HepG2 (cell line): ENCODE results near the gene CRIM1. TPM values are rescaled to one million over a fixed set of nuclear protein-coding genes. Genes with fewer than 3 reads are reported as not detected.
A peak's percentile ranks its signal among the peaks of the same experiment; 100 is the strongest.

Source experiments
- ARNT2 ChIP-seq: sonication (generic); formaldehyde crosslinking; IDR thresholded peaks from 2 replicates; pipeline ENCODE4 v1.8.0; 2022; ENCODE audit warnings: mild to moderate bottlenecking, low read depth, missing genetic modification reagents, moderate library complexity
- BRD4 ChIP-seq: sonication (generic); formaldehyde crosslinking; IDR thresholded peaks from 2 replicates; pipeline ENCODE4 v1.4.0; 2020; ENCODE audit warnings: missing genetic modification reagents
- CEBPG ChIP-seq: IDR thresholded peaks from 2 replicates; pipeline ENCODE4 v1.6.1; 2016
- HDAC1 ChIP-seq: sonication (generic); formaldehyde crosslinking; IDR thresholded peaks from 2 replicates; pipeline ENCODE4 v1.5.1; 2020; ENCODE audit warnings: mild to moderate bottlenecking, missing genetic modification reagents
- HES4 ChIP-seq: sonication (generic); formaldehyde crosslinking; IDR thresholded peaks from 2 replicates; pipeline ENCODE4 v1.9.0; 2021; ENCODE audit warnings: mild to moderate bottlenecking, missing genetic modification reagents, borderline replicate concordance
- MAFF ChIP-seq: IDR thresholded peaks from 2 replicates; pipeline ENCODE4 v1.6.1; 2011; ENCODE audit warnings: low read depth, low read length, improper control_type of control experiment
- MTF2 ChIP-seq: sonication (generic); formaldehyde crosslinking; IDR thresholded peaks from 2 replicates; pipeline ENCODE4 v1.5.0; 2020; ENCODE audit warnings: missing genetic modification reagents, borderline replicate concordance
- PHF5A ChIP-seq: IDR thresholded peaks from one replicate; pipeline ENCODE4 v1.6.1; 2018; ENCODE audit warnings: low read depth, missing genetic modification reagents; ENCODE audit not compliant: unreplicated experiment
- SP4 ChIP-seq: sonication (generic); formaldehyde crosslinking; IDR thresholded peaks from 2 replicates; pipeline ENCODE4 v1.8.1; 2023; ENCODE audit warnings: mild to moderate bottlenecking, missing genetic modification reagents
- SP5 ChIP-seq: IDR thresholded peaks from 2 replicates; pipeline ENCODE4 v1.6.1; 2016; ENCODE audit warnings: low read depth, borderline replicate concordance
- ZFX ChIP-seq: sonication (generic); formaldehyde crosslinking; IDR thresholded peaks from 2 replicates; pipeline ENCODE4 v1.4.0; 2020; ENCODE audit warnings: mild to moderate bottlenecking, low read depth, missing genetic modification reagents, moderate library complexity
- ZMYM4 ChIP-seq: sonication (generic); formaldehyde crosslinking; IDR thresholded peaks from 2 replicates; pipeline ENCODE4 v1.8.1; 2023; ENCODE audit warnings: mild to moderate bottlenecking, missing genetic modification reagents
- ZNF160 ChIP-seq: sonication (generic); formaldehyde crosslinking; IDR thresholded peaks from 2 replicates; pipeline ENCODE4 v1.8.0; 2022; ENCODE audit warnings: mild to moderate bottlenecking, inconsistent platforms, missing genetic modification reagents
- ZNF24 ChIP-seq: fragments of 450-650 bp; IDR thresholded peaks from 2 replicates; pipeline ENCODE4 v1.6.1; 2017; ENCODE audit warnings: antibody characterized with exemption, mild to moderate bottlenecking
- ZNF432 ChIP-seq: sonication (generic); formaldehyde crosslinking; IDR thresholded peaks from 2 replicates; pipeline ENCODE4 v1.5.0; 2020; ENCODE audit warnings: missing genetic modification reagents, mild to moderate bottlenecking, borderline replicate concordance
- ZNF549 ChIP-seq: sonication (generic); formaldehyde crosslinking; IDR thresholded peaks from 2 replicates; pipeline ENCODE4 v1.5.0; 2020; ENCODE audit warnings: missing genetic modification reagents
- ZNF614 ChIP-seq: IDR thresholded peaks from 2 replicates; pipeline ENCODE4 v1.6.1; 2018; ENCODE audit warnings: missing biosample characterization, missing genetic modification reagents, inconsistent platforms, borderline replicate concordance
- ZNF747 ChIP-seq: sonication (generic); formaldehyde crosslinking; IDR thresholded peaks from 2 replicates; pipeline ENCODE4 v1.8.1; 2023; ENCODE audit warnings: missing genetic modification reagents, mild to moderate bottlenecking, borderline replicate concordance
- ZNF766 ChIP-seq: sonication (generic); formaldehyde crosslinking; IDR thresholded peaks from 2 replicates; pipeline ENCODE4 v1.5.0; 2020; ENCODE audit warnings: missing genetic modification reagents, borderline replicate concordance
- ZNF768 ChIP-seq: sonication (generic); formaldehyde crosslinking; IDR thresholded peaks from 2 replicates; pipeline ENCODE4 v1.4.0; 2020; ENCODE audit warnings: missing genetic modification reagents
- ZNF792 ChIP-seq: IDR thresholded peaks from 2 replicates; pipeline ENCODE4 v1.6.1; 2016
- polyA plus RNA-seq, 8 experiments: library from polyadenylated mRNA; depleted of rRNA in 3 of 8; stranded (reverse) in 7 of 8; unstranded in 1 of 8; fragments of >200 nt; fragmentation: Illumina TruSeq in 4 of 8; extraction: Trizol in 4 of 8; gene quantifications; 2 replicates each; pipeline versions ENCODE4 v1.2.1 to v1.2.3, GENCODE V29; 2011 to 2016; ENCODE audit warnings: low read depth in 4 of 8, missing spikeins in 1 of 8, mixed read lengths in 1 of 8; ENCODE audit not compliant: insufficient read depth in 1 of 8
- total RNA-seq, 5 experiments: library from RNA; depleted of rRNA; stranded (reverse); fragments of >200 nt; fragmentation: Illumina TruSeq; extraction: Trizol; gene quantifications; 2 replicates each; pipeline ENCODE4 v1.2.3, GENCODE V29; 2016; ENCODE audit warnings: low read depth in 1 of 5
- TF ChIP-seq, protein P1 (sequence below): sonication (generic); formaldehyde crosslinking; conservative IDR thresholded peaks from 2 replicates; pipeline ENCODE4 v1.4.0; 2020; ENCODE audit warnings: mild to moderate bottlenecking, missing genetic modification reagents, moderate library complexity
- TF ChIP-seq, protein P2 (sequence below): IDR thresholded peaks from 2 replicates; pipeline ENCODE4 v1.6.1; 2016; ENCODE audit warnings: missing compliant biosample characterization, missing genetic modification reagents, borderline replicate concordance
- TF ChIP-seq, protein P3 (sequence below): sonication (generic); formaldehyde crosslinking; IDR thresholded peaks from 2 replicates; pipeline ENCODE4 v1.4.0; 2020; ENCODE audit warnings: mild to moderate bottlenecking, missing genetic modification reagents
- TF ChIP-seq, protein P4 (sequence below): IDR thresholded peaks from 2 replicates; pipeline ENCODE4 v1.6.1; 2012; ENCODE audit warnings: inconsistent platforms
- TF ChIP-seq, protein P5 (sequence below): IDR thresholded peaks from 2 replicates; pipeline ENCODE4 v1.6.1; 2016; ENCODE audit warnings: missing genetic modification reagents, missing compliant biosample characterization

Gene CRIM1
- total and polyA plus RNA-seq, 2 of the 13 experiments (the other 11 are each of a cell fraction or from before 2014, with no cell fraction given), result 39.1 to 69.9 TPM

DNA sequence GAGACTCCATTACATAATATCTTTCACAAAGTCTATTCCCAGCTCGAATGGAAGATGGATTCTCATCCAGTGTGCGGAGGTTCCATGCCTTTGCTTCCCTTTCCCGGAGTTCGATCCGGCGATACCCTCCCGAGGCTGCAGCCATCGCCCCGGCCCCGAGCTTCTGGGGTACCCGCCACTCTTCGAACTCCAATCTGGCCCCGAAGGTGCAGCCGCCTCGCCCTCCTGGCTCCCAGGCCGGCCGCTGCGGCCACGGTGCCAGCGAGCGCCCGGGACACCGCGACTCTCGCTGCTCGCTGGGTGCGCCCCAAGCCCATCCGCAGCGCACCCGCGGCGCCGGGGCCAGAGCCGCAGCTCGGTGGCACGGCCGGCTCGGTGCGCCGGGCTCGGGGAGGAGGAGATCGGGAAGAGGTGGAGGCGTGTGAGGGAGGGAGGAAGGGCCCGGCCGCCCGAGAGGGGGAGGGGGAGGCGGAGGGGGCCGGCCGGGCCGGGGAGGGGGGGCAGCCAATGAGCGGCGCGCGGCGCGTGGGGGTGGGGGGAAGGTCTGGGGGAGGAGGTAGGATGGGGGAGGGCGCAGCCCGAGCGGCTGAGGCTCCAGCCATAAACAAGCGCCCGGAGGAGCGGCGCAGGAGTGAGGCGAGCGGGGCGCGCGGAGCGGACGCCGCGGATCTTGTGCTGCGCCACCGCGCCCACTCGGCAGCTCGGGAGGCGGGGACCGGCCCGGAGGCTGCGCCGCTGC, at the start of gene CRIM1 (continued):
- TF ChIP-seq, protein P1, sequence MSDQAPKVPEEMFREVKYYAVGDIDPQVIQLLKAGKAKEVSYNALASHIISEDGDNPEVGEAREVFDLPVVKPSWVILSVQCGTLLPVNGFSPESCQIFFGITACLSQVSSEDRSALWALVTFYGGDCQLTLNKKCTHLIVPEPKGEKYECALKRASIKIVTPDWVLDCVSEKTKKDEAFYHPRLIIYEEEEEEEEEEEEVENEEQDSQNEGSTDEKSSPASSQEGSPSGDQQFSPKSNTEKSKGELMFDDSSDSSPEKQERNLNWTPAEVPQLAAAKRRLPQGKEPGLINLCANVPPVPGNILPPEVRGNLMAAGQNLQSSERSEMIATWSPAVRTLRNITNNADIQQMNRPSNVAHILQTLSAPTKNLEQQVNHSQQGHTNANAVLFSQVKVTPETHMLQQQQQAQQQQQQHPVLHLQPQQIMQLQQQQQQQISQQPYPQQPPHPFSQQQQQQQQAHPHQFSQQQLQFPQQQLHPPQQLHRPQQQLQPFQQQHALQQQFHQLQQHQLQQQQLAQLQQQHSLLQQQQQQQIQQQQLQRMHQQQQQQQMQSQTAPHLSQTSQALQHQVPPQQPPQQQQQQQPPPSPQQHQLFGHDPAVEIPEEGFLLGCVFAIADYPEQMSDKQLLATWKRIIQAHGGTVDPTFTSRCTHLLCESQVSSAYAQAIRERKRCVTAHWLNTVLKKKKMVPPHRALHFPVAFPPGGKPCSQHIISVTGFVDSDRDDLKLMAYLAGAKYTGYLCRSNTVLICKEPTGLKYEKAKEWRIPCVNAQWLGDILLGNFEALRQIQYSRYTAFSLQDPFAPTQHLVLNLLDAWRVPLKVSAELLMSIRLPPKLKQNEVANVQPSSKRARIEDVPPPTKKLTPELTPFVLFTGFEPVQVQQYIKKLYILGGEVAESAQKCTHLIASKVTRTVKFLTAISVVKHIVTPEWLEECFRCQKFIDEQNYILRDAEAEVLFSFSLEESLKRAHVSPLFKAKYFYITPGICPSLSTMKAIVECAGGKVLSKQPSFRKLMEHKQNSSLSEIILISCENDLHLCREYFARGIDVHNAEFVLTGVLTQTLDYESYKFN, result peak; percentile 34; the same call in 1 of the 2 replicates
- peak; percentile 52; the same call in 1 of the 2 replicates for TF ChIP-seq ZNF768 (CRISPR knock-in tag)
- no peak for TF ChIP-seq MTF2 (CRISPR knock-in tag)
- no peak for TF ChIP-seq PHF5A (CRISPR knock-in tag)
- TF ChIP-seq ZNF432 (CRISPR knock-in tag), result no peak
- 0 out of 2 replicates have a peak, but pooled peaks have one; percentile 32 for TF ChIP-seq BRD4 (CRISPR knock-in tag)
- TF ChIP-seq ZNF766 (CRISPR knock-in tag), result peak; percentile 64; the same call in 1 of the 2 replicates
- no peak for TF ChIP-seq ZNF747
- peak; percentile 49; the same call in 1 of the 2 replicates for TF ChIP-seq ZNF792 (CRISPR knock-in tag)
- no peak for TF ChIP-seq ZNF24
- TF ChIP-seq ZNF160 (CRISPR knock-in tag), result peak; percentile 8; the same call in 1 of the 2 replicates
- TF ChIP-seq, protein P2, sequence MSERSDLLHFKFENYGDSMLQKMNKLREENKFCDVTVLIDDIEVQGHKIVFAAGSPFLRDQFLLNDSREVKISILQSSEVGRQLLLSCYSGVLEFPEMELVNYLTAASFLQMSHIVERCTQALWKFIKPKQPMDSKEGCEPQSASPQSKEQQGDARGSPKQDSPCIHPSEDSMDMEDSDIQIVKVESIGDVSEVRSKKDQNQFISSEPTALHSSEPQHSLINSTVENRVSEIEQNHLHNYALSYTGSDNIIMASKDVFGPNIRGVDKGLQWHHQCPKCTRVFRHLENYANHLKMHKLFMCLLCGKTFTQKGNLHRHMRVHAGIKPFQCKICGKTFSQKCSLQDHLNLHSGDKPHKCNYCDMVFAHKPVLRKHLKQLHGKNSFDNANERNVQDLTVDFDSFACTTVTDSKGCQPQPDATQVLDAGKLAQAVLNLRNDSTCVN, result no peak
- peak; percentile 65; the same call in 1 of the 2 replicates for TF ChIP-seq HES4 (CRISPR knock-in tag)
- TF ChIP-seq ZFX, result peak; percentile 81
- no peak for TF ChIP-seq MAFF
- TF ChIP-seq, protein P3, sequence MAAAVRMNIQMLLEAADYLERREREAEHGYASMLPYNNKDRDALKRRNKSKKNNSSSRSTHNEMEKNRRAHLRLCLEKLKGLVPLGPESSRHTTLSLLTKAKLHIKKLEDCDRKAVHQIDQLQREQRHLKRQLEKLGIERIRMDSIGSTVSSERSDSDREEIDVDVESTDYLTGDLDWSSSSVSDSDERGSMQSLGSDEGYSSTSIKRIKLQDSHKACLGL (CRISPR knock-in tag), result no peak
- TF ChIP-seq, protein P4, sequence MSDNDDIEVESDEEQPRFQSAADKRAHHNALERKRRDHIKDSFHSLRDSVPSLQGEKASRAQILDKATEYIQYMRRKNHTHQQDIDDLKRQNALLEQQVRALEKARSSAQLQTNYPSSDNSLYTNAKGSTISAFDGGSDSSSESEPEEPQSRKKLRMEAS, result peak; percentile 62; the same call in 1 of the 2 replicates
- peak; percentile 43 for TF ChIP-seq SP4 (CRISPR knock-in tag)
- TF ChIP-seq SP5 (CRISPR knock-in tag), result peak; percentile 38; the same call in 1 of the 2 replicates
- peak; percentile 74 for TF ChIP-seq ARNT2 (CRISPR knock-in tag)
- TF ChIP-seq CEBPG (CRISPR knock-in tag), result no peak
- TF ChIP-seq ZMYM4, result peak; percentile 64; the same call in 1 of the 2 replicates
- no peak for TF ChIP-seq ZNF549 (CRISPR knock-in tag)
- 0 out of 2 replicates have a peak, but pooled peaks have one; percentile 20 for TF ChIP-seq HDAC1 (CRISPR knock-in tag)
- TF ChIP-seq, protein P5, sequence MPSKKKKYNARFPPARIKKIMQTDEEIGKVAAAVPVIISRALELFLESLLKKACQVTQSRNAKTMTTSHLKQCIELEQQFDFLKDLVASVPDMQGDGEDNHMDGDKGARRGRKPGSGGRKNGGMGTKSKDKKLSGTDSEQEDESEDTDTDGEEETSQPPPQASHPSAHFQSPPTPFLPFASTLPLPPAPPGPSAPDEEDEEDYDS (CRISPR knock-in tag), result peak; percentile 76
- no peak for TF ChIP-seq ZNF614 (CRISPR knock-in tag)
